ENCODE measurements around the gene VDAC1.

VDAC1 gene

DNA sequence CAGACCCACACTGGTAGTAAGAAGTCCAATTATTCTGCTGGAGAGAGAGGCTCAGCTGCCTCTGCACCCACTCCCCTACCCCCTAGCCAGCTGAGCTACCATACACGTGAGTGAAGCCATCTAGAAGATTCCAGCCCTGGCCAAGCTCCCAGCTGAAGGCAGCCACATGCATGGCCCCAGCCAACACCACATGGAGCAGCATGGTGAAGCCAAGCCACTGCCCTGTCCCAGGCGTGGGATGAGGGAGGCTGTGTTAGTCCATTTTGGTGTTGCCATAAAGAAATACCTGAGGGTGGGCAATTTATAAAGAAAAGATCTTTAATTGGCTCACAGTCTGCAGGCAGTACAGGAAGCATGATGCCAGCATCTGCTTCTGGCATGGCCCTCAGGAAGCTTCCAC is 20.0 kb upstream of the VDAC1 start:
- no peak for DNase-seq (ENCODE audit: low read depth in 2 of 2)

DNA sequence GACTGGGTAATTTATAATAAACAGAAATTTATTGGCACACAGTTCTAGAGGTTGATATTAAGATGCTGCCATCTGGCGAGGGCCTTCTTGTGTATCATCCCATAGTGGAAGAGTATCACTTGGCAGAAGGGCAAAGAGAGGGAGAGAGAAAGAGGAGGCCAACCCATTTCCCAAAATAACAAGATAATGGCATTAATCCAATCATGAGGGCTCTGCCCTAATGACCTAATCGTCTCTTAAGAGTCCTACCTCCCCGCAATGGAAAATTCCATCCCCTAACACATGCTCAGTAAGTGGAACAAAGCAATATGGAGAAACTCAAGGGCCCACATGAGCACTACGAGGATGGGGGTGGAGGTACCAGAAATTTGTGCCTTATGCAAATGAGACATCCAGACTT is 17.6 kb upstream of the VDAC1 start:
- no peak for DNase-seq (ENCODE audit: low read depth in 2 of 2)

DNA sequence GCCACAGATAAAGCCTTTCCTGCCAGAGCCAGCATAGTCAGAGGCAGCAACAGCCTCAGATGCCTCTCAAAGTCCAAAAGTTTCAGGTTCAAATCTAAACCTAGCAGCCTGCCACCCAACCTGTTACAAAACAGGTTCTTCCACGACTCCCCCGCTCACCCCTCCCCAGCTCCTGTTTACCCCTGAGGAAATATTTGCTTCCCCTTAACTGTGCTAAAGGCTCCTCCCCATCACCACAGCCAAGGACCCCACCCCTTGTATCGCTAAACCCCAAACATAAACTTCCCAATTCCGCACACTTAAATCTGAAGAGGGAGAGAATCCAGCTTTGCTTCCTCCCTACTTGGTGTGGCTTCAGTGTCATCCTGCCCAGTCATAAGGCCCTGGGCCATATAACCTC is 15.4 kb upstream of the VDAC1 start:
- DNase-seq (ENCODE audit: low read depth in 2 of 2): no peak

GRCh38 chr5:134019636-134020035 is 14.9 kb upstream of the VDAC1 start:
- no peak for DNase-seq (ENCODE audit: low read depth in 2 of 2)

- no peak for DNase-seq (ENCODE audit: low read depth in 2 of 2)
Measured at GRCh38 chr5:134018986-134019316, 14.2 kb upstream of the VDAC1 start.

DNA sequence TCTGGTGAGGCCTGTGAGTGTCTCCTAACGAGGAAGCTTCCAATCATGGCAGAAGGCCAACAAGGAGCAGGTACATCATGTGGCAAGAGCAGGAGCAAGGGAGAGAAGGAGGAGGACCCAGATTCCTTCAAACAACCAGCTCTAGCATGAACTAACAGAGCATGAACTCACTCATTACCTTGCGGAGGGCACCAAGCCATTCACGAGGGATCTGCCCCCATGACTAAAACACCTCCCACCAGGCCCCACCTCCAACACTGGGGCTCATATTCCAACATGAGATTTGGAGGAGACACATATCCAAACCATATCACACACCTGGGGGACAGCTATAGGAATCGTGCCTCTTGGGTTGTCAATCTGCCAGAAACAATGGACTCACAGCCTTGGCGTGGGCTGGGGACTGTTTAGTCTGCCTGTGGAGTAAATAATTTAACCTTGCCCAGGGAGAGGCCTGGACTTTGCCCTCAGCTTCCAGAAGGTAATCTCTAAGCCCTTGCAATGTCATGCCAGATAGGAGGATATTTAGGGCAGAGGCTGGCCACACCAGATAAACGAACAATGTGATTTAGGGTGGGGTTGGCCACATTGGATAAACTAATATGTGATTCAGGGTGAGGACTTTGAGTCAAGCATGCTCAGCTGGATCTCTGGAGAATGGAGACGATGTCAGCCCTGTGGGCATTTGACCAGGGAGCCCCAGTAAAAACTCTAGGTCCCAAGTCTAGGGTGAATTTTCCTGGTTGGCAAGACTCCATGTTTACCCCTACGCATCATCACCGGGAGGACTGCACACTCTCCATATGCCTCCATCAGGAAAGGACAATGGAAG is 13.6 kb upstream of the VDAC1 start:
- DNase-seq (ENCODE audit: low read depth in 2 of 2): no peak

DNA sequence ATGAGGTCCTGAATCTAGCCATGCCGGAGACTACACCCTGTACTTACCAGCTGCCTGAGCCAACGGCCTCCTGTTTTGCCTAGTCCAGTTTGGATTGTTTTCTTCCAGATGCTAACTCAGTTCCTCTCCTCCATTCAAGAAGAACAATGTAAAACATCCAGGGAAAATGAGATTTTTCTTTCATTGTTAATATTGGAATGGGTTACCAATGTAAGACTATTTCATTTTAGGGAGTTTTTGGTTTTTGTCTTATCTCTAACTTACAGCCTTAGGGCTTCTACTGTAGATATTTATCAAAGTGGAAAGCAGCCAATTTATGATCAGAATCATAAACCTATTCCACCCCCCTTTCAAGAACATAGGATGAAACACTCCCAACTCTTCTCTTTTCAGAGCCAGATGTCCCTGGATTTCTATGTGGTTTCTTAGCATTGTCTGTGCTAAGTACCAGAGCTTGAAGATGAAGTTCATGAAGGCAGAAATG is 3.5 kb upstream of the VDAC1 start:
- DNase-seq (ENCODE audit: low read depth in 2 of 2): no peak

- no peak for DNase-seq (ENCODE audit: low read depth in 2 of 2)
Measured at GRCh38 chr5:134007581-134008265, 2.9 kb upstream of the VDAC1 start.

DNA sequence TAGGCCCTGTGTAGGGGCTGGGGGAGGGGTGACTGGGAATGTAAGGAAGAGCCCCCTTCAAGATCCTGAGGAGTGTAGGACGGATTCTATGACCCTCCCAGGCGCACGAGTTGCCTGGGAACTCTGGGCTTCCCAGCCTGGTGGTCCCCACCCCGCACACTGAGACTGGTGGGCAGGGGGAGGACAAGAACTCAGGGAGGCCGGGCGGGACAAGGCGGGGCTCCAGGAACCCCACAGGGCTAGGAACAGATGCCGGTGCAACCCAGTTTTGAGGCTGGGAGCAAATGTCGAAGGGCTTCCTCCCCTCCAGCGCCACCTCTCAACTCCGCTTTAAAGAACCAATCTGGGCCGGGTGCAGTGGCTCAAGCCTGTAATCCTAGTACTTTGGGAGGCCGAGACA is 1.3 kb upstream of the VDAC1 start:
- no peak for DNase-seq (ENCODE audit: low read depth in 2 of 2)

GRCh38 chr5:134005417-134006061 is 764 bp upstream of the VDAC1 start:
- DNase-seq (ENCODE audit: low read depth in 2 of 2): no peak

- DNase-seq (ENCODE audit: low read depth in 2 of 2): peak; percentile 42 to 43
Measured at GRCh38 chr5:134003817-134004625, 754 bp downstream of the VDAC1 start.

DNA sequence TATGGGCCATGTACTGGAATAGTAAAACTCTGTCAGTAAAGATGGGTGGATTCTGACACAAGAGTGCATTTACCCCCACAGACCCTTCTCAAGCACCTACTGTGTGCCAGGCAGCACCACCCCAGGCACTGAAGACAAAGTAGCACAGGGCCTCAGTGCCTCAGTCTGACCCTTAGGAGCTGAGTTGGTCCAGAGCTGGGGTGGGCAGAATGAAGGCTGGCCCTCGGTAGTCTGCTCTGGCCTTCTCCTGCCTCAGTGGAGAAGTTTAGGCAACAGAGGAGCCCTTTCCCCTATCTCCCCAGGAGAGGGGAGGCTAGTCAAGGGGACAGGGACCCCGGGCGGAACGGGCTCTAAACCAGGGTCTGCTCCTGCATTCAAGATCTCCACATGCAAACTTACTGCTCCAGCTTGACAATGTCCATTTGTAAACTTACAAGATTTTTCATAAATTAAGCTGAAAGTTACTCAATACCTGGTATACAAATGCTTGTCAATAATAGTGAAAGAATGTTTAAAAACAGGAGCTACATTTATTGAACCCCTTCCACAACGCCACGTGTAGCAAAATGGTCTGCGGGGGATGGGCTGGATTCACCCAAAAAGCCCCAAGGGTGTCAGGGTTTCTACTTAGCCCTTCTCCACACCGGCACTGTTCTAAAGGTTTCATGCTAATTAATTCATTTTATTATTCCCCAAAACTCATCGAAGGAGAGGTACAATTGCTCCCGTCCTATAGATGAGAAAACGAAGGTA is 1.5 kb downstream of the VDAC1 start:
- DNase-seq (ENCODE audit: low read depth in 2 of 2): peak in 1 of 2 donors; percentile 14

DNA sequence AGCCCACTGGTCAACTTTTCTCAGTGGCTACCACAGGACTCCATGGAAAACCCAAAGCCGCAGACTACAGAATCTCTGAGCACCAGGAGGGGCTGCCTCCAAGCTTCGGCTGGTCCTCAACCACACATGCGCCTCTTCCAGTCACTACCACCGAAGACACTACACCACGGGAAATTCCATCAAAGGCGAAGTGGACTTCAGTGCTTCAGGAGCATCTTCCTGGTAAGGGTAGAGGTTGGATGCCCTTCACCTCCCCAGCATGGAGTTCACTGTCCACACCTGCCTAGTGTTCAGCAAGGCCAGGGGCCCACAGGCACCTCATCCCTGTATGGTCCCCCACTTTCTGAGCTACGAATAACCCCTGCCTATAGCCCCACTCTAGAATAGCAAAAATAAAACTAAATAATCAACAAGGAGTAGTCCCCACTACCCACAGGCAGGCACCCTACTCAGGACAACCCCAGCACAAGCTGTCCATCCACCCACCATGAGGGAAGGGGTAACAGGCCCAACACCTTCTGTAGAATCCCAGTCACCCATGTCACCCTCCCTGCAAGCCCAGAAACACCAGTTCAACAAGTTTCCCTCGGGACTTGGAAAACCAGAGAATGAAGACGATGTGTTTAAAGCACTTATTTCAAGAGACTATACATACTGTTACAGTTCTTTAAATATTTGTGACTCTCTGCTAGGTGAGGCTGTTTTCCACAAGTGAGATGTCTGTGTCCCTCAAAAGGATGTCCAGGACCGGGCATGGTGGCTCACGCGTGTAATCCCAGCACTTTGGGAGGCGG is 2.6 kb downstream of the VDAC1 start:
- no peak for DNase-seq (ENCODE audit: low read depth in 2 of 2)

GRCh38 chr5:134000696-134001453 is 3.9 kb downstream of the VDAC1 start:
- no peak for DNase-seq (ENCODE audit: low read depth in 2 of 2)

- DNase-seq (ENCODE audit: low read depth in 2 of 2): no peak
Measured at GRCh38 chr5:134000091-134000511, 4.7 kb downstream of the VDAC1 start.

- no peak for DNase-seq (ENCODE audit: low read depth in 2 of 2)
Measured at GRCh38 chr5:133998807-133999206, 6.0 kb downstream of the VDAC1 start.

GRCh38 chr5:133998042-133998441 is 6.7 kb downstream of the VDAC1 start:
- DNase-seq (ENCODE audit: low read depth in 2 of 2): no peak

- DNase-seq (ENCODE audit: low read depth in 2 of 2): no peak
Measured at GRCh38 chr5:133996683-133997252, 8.0 kb downstream of the VDAC1 start.

- DNase-seq (ENCODE audit: low read depth in 2 of 2): no peak
Measured at GRCh38 chr5:133995883-133996563, 8.8 kb downstream of the VDAC1 start.
